LNCaP clone FGC (cell line): ENCODE results near the gene PPP1CA.

Experiments used
- DNase-seq: peaks from one replicate; pipeline ENCODE4 v3.0.0-alpha.2; 2011; ENCODE audit warnings: low read depth
- H3K4me3 ChIP-seq: 2 replicates; pipeline ENCODE4 v1.5.1; 2011; ENCODE audit warnings: mild to moderate bottlenecking, low read depth, low read length, control low read depth
- CTCF ChIP-seq: IDR thresholded peaks from 2 replicates; pipeline ENCODE4 v1.5.1; 2012; ENCODE audit warnings: mild to moderate bottlenecking; ENCODE audit not compliant: control insufficient read depth, insufficient read depth; ENCODE audit errors: extremely low read depth

PPP1CA gene

DNA sequence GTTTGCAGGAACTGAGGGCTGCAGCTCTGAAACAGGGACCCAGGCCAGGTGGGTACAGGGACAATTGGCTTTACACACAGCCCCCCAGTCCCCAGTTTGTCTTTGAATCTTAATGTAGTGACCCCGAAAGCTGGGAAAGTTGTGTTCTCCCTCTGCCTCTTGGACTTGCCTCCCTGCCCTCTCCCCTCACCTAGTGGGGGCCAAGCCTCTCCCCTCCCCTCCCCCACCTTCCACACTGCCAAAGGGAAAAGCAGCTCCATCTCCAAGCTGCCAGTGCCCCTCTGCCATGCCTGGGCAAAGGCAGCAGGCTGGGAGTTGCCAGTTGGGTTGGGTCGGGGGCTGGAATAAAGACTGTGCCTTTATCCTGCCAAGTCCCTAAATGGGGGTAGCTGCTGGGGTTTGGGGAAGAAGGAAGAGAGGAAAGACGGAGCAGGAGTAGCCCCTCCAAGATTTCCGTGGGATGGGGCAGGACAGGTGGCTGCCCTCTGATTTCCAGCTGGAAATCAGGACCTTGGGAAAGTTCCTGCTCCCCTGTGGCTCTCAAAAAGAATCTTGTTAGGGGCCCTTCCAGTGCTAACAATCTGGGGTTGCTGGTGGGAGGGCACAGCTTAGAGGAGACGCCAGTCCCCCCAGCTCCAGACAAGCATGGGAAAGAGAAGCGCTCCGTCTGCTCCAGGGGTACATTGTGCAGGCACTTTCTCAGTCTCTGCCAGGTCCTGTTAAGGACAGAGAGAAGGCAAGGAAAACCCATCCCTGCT lies 25.4 kb downstream of the PPP1CA start:
- no peak for DNase-seq
- H3K4me3 ChIP-seq: no peak overlapping the region
- no peak for TF ChIP-seq CTCF

- no peak overlapping the region for H3K4me3 ChIP-seq
- no peak for TF ChIP-seq CTCF
- no peak for DNase-seq
Measured at GRCh38 chr11:67375320-67376055, 26.2 kb downstream of the PPP1CA start.

GRCh38 chr11:67374571-67375281 lies 26.9 kb downstream of the PPP1CA start:
- H3K4me3 ChIP-seq: no peak overlapping the region

DNA sequence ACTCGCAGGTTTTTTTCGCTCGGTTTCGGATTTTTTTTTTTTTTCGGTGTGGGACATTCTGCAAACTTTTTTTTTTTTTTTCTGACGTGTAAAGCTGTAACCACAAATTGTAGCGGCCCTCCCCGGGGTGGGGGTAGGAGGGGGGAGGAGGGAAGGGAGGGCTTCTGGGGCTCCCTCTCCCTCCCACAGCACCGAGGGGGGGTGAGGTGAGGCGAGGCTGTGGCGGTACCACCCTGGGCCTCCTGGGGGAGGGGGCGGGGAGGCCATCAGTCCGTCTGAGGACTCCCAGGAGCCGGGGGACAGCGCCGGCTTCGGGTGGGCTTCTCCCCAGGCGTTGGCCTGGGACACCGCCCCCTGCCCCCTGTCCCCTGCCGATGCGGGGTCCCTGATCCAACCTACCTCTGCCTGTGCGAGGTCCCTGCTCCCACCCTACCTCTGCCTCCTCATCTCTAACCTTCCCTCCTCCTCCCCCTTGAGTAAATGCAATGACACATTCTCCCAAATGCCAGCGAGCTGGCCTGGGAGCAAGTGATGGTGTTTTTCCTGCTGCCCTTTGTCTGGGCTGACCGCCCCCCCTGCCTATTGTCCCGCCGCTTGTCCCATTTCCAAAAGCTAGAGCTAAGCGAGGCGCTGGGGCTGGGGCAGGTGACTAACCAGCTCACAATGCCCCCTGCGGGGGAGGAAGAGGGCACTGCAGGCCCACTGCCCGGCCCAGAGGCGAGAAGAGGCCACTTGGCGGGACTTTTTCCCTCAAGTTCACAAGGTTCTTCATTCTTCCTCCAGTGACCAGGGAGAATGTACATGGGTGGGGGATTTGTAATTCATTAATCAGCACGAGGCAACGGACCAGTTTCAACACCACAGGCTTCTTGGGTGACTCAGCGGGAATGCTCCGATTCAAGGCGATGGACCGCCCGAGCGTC lies 27.7 kb downstream of the PPP1CA start:
- H3K4me3 ChIP-seq: no peak overlapping the region
- no peak for DNase-seq
- no peak for TF ChIP-seq CTCF

More at GRCh38 chr11:67374571-67375281, 26.9 kb downstream of the PPP1CA start:
- DNase-seq: no peak
- no peak for TF ChIP-seq CTCF

DNA sequence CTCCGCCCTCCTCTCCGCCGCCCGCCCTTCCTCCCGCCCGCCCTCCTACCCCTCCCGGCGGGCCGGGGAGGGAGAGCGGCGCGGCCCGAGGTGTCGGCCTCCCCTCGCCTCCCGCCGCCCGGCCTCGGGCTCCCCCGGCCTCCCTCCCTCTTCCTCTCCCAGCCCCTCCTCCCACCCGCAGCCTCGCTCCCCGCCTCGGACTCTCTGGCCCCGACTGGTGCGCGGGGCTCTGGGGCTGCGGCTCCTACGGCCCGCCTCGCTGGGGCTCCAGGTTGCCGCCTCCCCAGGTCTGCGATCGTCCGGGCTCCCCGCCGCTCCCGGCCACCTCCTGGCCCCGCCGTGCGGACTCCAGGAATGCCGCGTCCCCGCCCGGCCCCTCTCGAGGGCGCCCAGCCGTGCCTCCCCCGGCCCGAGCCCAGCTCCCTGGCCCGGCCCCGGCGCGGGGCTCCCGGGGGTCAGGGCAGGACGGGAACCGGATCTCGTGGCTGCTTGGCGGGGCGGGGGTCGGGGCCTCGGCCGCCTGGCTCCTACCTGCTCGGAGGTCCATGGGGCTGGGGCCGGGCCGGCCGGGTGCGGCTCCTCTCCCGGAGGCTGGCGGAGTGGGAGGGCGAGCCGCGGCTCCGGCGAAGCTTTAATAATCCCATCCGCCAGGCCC lies 28.5 kb downstream of the PPP1CA start, which contains the start of gene CLCF1:
TSS of gene CLCF1 (minus strand) at position 606 of the 655 bp plus-strand sequence. CDS start at position 547, 59 bp downstream.
- H3K4me3 ChIP-seq: peak within 1 kb of the TSS; percentile 49
- TF ChIP-seq CTCF: no peak
- DNase-seq: no peak

DNA sequence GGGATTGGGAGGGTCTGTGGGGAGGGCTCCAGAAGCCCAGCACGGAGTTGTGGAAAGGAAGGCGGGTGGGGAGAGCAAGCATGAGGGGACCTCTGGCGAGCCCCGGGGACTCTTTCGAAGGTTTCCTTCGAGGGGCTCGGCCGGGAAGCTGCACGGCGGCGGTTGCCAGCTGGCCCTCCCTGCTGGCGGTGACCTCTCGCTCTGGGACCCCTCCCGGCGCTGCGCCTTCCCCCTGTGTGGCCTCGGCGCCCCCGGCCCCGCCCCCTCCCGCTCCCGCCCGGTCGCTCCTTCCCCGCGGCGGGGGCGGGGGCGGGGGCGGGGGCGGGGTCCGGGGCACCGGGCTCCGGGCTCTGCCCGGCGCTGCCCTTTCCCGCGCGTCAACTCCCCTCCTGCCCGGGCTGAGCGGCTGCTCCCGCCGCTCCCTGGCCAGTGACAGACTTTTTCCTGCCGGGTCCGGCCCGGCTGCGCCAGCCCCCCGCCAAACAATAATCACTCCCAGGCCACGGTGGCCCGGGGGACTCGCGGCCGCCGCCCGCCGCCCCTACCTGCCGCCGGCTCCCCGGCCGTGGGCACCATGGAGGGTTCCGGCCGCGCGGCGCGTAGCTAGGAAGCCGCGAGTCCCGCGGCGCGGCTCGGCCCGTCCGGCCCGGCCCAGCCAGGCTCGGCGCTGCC lies 29.2 kb downstream of the PPP1CA start:
- peak overlapping the region; percentile 49 for H3K4me3 ChIP-seq
- DNase-seq: no peak
- no peak for TF ChIP-seq CTCF
